Right ventricle myocardium inferior (tissue), 1 donor: Measurements from ENCODE around the gene MDK. TPM values are rescaled to one million over a fixed set of nuclear protein-coding genes. Genes with fewer than 3 reads are reported as not detected.
"Not testable (repeated sequence)": the region's sequence is repeated elsewhere in the genome, so short reads cannot be mapped to it uniquely, and the experiment has no call there.

ENCODE experiments used
- ATAC-seq: fragments of 200-7000 bp; cut with Tn5 transposase; one replicate; pipeline ENCODE4 v1.9.1; 2020; ENCODE audit warnings: mild to moderate bottlenecking, moderate library complexity
- DNase-seq: peaks from one replicate; pipeline ENCODE4 v3.0.0; 2021; ENCODE audit errors: missing footprints
- intact Hi-C: fragments of 100-400 bp; cut with DNase I; formaldehyde crosslinking; loops from one replicate; pipeline ENCODE4 v1.11.0; 2022
- total RNA-seq: library from RNA; stranded (reverse); fragmentation: NEBNext Ultra II Directional; extraction: Animal tissue kit (Norgen Biotek cat#: 25700); gene quantifications from one replicate; pipeline ENCODE4 v1.2.1, GENCODE V29; 2021
- donor health status: DM: no; HTN: yes; CAD: no; lungs with severe emphysema.

MDK gene
- total RNA-seq, 1 donor from 2014 or later: 3.2 TPM

- DNase-seq: no peak
- intact Hi-C loops: no loop called here
- ATAC-seq: no peak
Measured at GRCh38 chr11:46364056-46364455, 17.4 kb upstream of the MDK start.

DNA sequence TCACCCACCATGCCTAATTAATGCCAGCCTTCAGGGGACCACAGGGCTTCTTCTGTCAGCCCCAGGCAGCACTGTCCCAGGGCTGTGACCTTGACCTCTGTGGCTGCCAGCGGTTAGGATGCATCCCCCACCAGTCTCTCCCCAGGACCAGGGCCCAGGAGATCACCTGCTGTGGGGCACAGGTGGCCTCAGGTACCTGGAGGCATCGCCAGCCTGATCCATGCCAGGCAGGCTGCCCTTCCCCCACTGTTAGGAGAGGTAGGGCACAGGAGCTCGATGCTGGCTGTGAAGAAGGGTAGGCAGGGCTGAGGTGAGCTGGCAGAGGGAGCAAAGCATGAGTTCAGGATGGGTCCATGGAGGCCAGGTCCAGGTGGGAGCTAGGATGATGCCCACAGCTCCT, 16.7 kb upstream of the MDK start:
- DNase-seq (peak; percentile 30), ATAC-seq (no peak)
- intact Hi-C loops: loop anchor here (5.0 kb wide), 1 partner anchor 127 kb away; no protein-coding TSS in a partner anchor

GRCh38 chr11:46366260-46366659, 15.2 kb upstream of the MDK start:
- DNase-seq (peak; percentile 50), ATAC-seq (no peak)
- intact Hi-C loops: loop anchor here (2.0 to 5.0 kb wide), 2 partner anchors 13 to 129 kb away; no protein-coding TSS in a partner anchor

- ATAC-seq: no peak
- intact Hi-C loops: loop anchor here (2.0 to 5.0 kb wide), 2 partner anchors 14 to 129 kb away; no protein-coding TSS in a partner anchor
- peak; percentile 66 for DNase-seq
Measured at GRCh38 chr11:46366661-46367161, 14.8 kb upstream of the MDK start.

DNA sequence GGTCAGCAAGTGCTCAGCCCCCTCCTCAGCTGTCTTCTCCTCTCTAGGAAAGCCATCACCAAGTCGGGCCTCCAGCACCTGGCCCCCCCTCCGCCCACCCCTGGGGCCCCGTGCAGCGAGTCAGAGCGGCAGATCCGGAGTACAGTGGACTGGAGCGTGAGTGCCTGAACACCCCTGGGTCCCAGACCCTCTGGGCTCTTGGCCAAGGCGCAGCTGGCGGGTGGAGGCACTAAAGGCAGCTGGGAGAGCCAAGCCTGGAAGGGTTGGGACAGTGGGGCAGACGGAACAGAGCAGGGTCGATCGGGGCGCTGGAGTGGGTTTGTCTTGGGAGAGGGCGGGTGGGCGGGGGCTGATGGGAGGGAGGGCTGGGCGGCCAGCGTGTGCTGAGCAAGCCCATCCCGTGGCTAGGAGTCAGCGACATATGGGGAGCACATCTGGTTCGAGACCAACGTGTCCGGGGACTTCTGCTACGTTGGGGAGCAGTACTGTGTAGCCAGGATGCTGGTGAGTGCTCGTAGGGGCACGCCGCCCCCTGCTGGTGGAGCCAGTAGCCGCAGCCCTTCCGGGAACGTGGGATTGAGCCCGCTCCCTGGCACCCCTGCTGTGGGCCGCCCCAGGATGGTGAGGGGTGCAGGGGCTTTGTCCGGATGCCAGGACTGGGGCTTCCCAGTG, 14.1 kb upstream of the MDK start:
- peak; percentile 63 for ATAC-seq
- intact Hi-C loops: loop anchor here (2.0 to 5.0 kb wide), 2 partner anchors 15 to 130 kb away; no protein-coding TSS in a partner anchor
- DNase-seq: peak; percentile 91

- intact Hi-C loops: loop anchor here (2.0 to 5.0 kb wide), 2 partner anchors 15 to 131 kb away; no protein-coding TSS in a partner anchor
- no peak for ATAC-seq
- no peak for DNase-seq
Measured at GRCh38 chr11:46367916-46368267, 13.6 kb upstream of the MDK start.

- peak; percentile 57 for DNase-seq
- peak; percentile 31 for ATAC-seq
- intact Hi-C loops: loop anchor here (5.0 kb wide), 1 partner anchor 132 kb away; no protein-coding TSS in a partner anchor
Measured at GRCh38 chr11:46369458-46370152, 11.9 kb upstream of the MDK start.

GRCh38 chr11:46370253-46370652, 11.2 kb upstream of the MDK start:
- no peak for DNase-seq
- intact Hi-C loops: no loop called here
- no peak for ATAC-seq

GRCh38 chr11:46371262-46371661, 10.2 kb upstream of the MDK start:
- ATAC-seq, intact Hi-C loops, DNase-seq: not testable (repeated sequence)

GRCh38 chr11:46372086-46372485, 9.4 kb upstream of the MDK start:
- ATAC-seq: no peak
- intact Hi-C loops: no loop called here
- no peak for DNase-seq

DNA sequence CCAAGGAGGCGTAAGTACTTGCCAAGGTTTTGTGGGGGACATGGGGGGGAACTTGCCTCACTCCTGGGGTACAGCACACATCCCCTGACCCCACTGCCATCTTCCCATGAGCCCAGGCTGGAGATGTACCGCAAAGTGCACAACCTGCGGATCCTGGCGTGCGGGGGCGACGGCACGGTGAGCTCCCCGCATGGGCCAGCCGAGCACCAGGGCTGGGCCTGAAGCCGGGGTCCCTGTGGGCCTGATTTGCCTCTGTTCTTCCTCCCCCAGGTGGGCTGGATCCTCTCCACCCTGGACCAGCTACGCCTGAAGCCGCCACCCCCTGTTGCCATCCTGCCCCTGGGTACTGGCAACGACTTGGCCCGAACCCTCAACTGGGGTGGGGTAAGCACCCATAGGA, 9.0 kb upstream of the MDK start:
- DNase-seq, ATAC-seq, intact Hi-C loops: not testable (repeated sequence)

GRCh38 chr11:46373787-46374740, 7.4 kb upstream of the MDK start:
- no peak for DNase-seq
- ATAC-seq: no peak
- intact Hi-C loops: no loop called here

GRCh38 chr11:46374815-46375214, 6.7 kb upstream of the MDK start:
- intact Hi-C loops: no loop called here
- ATAC-seq (no peak), DNase-seq (no peak)

DNA sequence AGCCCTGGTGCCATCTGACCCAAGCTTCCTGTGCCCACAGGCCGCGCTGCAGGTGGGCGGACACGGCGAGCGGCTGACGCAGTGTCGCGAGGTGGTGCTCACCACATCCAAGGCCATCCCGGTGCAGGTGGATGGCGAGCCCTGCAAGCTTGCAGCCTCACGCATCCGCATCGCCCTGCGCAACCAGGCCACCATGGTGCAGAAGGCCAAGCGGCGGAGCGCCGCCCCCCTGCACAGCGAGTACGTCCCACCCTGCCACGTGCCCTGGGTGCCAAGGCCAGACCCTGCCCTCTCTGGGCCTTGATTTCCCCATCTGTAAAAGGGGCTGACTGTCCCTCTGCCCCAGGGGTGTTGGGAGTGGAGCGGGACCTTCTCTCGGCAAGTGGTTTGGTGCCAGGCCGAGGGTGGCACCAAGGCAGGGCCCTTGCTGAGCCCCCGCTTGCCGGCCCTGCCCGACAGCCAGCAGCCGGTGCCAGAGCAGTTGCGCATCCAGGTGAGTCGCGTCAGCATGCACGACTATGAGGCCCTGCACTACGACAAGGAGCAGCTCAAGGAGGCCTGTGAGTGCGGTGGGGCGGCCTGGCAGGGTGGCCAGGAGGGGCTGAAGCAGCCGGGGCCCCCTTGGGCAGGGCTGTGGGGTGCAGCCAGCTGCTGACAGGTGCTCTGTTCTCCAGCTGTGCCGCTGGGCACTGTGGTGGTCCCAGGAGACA, 5.9 kb upstream of the MDK start:
- intact Hi-C loops: no loop called here
- DNase-seq: no peak
- no peak for ATAC-seq

GRCh38 chr11:46376258-46377050, 5.0 kb upstream of the MDK start:
- intact Hi-C loops: no loop called here
- no peak for DNase-seq
- ATAC-seq: no peak

DNA sequence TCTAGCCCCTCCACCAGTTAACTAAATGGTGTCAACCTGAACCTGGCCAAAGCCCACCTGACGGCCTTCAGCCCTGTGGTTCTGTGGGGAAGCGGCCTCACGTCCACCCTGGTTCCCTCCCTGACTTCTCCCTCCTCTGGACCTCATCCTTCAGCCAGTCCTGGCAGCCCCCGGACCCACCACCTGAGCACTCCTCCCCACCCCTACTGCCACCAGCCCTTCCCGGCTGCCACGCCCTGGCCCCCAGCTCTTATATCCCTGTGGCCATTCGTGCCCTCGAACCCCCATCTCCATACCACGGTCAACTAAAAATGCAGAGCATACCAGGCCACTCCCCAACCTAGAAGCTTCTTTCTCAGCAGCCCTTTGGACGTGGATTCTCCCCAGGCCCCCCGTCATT, 4.2 kb upstream of the MDK start:
- intact Hi-C loops: no loop called here
- DNase-seq (no peak), ATAC-seq (no peak)

GRCh38 chr11:46377831-46378230, 3.6 kb upstream of the MDK start:
- intact Hi-C loops: no loop called here
- DNase-seq: no peak
- ATAC-seq: no peak

GRCh38 chr11:46378296-46378695, 3.2 kb upstream of the MDK start:
- DNase-seq (no peak), ATAC-seq (no peak)
- intact Hi-C loops: no loop called here
